HepG2 (cell line): ENCODE data around the gene TMEM131L. TPM values are rescaled to one million over a fixed set of nuclear protein-coding genes. Genes with fewer than 3 reads are reported as not detected.

ENCODE experiments used
- ARNTL ChIP-seq: sonication (generic); formaldehyde crosslinking; IDR thresholded peaks from 2 replicates; pipeline ENCODE4 v1.4.0; 2020; ENCODE audit warnings: mild to moderate bottlenecking, missing genetic modification reagents
- ASH2L ChIP-seq: fragments of 300-600, 200-600 bp; sonication (generic); IDR thresholded peaks from 2 replicates; pipeline ENCODE4 v1.7.0; 2017; ENCODE audit warnings: low read depth, mild to moderate bottlenecking, moderate library complexity, mixed read lengths, low read length; ENCODE audit not compliant: insufficient read length
- MLLT10 ChIP-seq: sonication (generic); formaldehyde crosslinking; IDR thresholded peaks from 2 replicates; pipeline ENCODE4 v1.4.0; 2020; ENCODE audit warnings: missing genetic modification reagents
- NONO ChIP-seq, 2 experiments: fragments of 450-650 bp in 1 of 2; sonication (generic) in 1 of 2; formaldehyde crosslinking in 1 of 2; IDR thresholded peaks in 1 of 2; conservative IDR thresholded peaks in 1 of 2; 2 replicates each; pipeline versions ENCODE4 v1.6.1 to v1.8.0; 2017 to 2022; ENCODE audit warnings: mild to moderate bottlenecking in 1 of 2, missing genetic modification reagents in 1 of 2, moderate library complexity in 1 of 2
- SNAI1 ChIP-seq: sonication (generic); formaldehyde crosslinking; IDR thresholded peaks from 2 replicates; pipeline ENCODE4 v1.5.0; 2020; ENCODE audit warnings: mild to moderate bottlenecking, missing genetic modification reagents, borderline replicate concordance
- TBX3 ChIP-seq: fragments of 450-650 bp; IDR thresholded peaks from 2 replicates; pipeline ENCODE4 v1.6.1; 2017; ENCODE audit warnings: antibody characterized with exemption, mild to moderate bottlenecking, inconsistent platforms, borderline replicate concordance
- TGIF2 ChIP-seq: IDR thresholded peaks from 2 replicates; pipeline ENCODE4 v1.6.1; 2016; ENCODE audit warnings: control low read depth, missing compliant biosample characterization
- USF2 ChIP-seq, 2 experiments: sonication (generic) in 1 of 2; formaldehyde crosslinking in 1 of 2; IDR thresholded peaks; 2 replicates each; pipeline versions ENCODE4 v1.5.1 to v1.6.1; 2011 to 2020; ENCODE audit warnings: borderline replicate concordance in 1 of 2, low read depth in 1 of 2, low read length in 1 of 2, mild to moderate bottlenecking in 1 of 2, missing genetic modification reagents in 1 of 2, moderate library complexity in 1 of 2
- ZNF230 ChIP-seq: sonication (generic); formaldehyde crosslinking; IDR thresholded peaks from 2 replicates; pipeline ENCODE4 v1.4.0; 2020; ENCODE audit warnings: mild to moderate bottlenecking, missing genetic modification reagents
- ZNF274 ChIP-seq: sonication (generic); formaldehyde crosslinking; IDR thresholded peaks from 2 replicates; pipeline ENCODE4 v1.5.1; 2020; ENCODE audit warnings: mild to moderate bottlenecking, missing genetic modification reagents
- ZNF577 ChIP-seq: sonication (generic); formaldehyde crosslinking; IDR thresholded peaks from 2 replicates; pipeline ENCODE4 v1.4.0; 2020; ENCODE audit warnings: mild to moderate bottlenecking, low read depth, missing genetic modification reagents, borderline replicate concordance
- ZNF619 ChIP-seq: sonication (generic); formaldehyde crosslinking; IDR thresholded peaks from 2 replicates; pipeline ENCODE4 v1.4.0; 2020; ENCODE audit warnings: mild to moderate bottlenecking, missing genetic modification reagents
- polyA plus RNA-seq, 8 experiments: library from polyadenylated mRNA; depleted of rRNA in 3 of 8; stranded (reverse) in 7 of 8; unstranded in 1 of 8; fragments of >200 nt; fragmentation: Illumina TruSeq in 4 of 8; extraction: Trizol in 4 of 8; gene quantifications; 2 replicates each; pipeline versions ENCODE4 v1.2.1 to v1.2.3, GENCODE V29; 2011 to 2016; ENCODE audit warnings: low read depth in 4 of 8, missing spikeins in 1 of 8, mixed read lengths in 1 of 8; ENCODE audit not compliant: insufficient read depth in 1 of 8
- total RNA-seq, 5 experiments: library from RNA; depleted of rRNA; stranded (reverse); fragments of >200 nt; fragmentation: Illumina TruSeq; extraction: Trizol; gene quantifications; 2 replicates each; pipeline ENCODE4 v1.2.3, GENCODE V29; 2016; ENCODE audit warnings: low read depth in 1 of 5
- TF ChIP-seq, protein P1 (sequence below): sonication (generic); formaldehyde crosslinking; conservative IDR thresholded peaks from 2 replicates; pipeline ENCODE4 v1.8.0; 2022; ENCODE audit warnings: mild to moderate bottlenecking, moderate library complexity, missing genetic modification reagents
- TF ChIP-seq, protein P2 (sequence below): fragments of 450-650 bp; IDR thresholded peaks from 2 replicates; pipeline ENCODE4 v1.6.1; 2016
- TF ChIP-seq, protein P3 (sequence below): sonication (generic); formaldehyde crosslinking; conservative IDR thresholded peaks from 2 replicates; pipeline ENCODE4 v1.4.0; 2020; ENCODE audit warnings: missing genetic modification reagents
- TF ChIP-seq, protein P4 (sequence below): sonication (generic); formaldehyde crosslinking; IDR thresholded peaks from 2 replicates; pipeline ENCODE4 v1.5.0; 2020; ENCODE audit warnings: mild to moderate bottlenecking, missing genetic modification reagents

The TMEM131L gene
- total and polyA plus RNA-seq, 2 of the 13 experiments (the other 11 are each of a cell fraction or from before 2014, with no cell fraction given): 2.2 to 4.5 TPM

GRCh38 chr4:153639833-153640802, 174.0 kb downstream of the TMEM131L start (continued):
- TF ChIP-seq ASH2L (no peak), SNAI1 (no peak), TGIF2 (0 out of 2 replicates have a peak, but pooled peaks have one; percentile 18), NONO (IDR thresholded peaks at IDR 0.05) (no peak), NONO (CRISPR knock-in tag; conservative IDR thresholded peaks at IDR 0.05) (0 out of 2 replicates have a peak, but pooled peaks have one; percentile 24), ZNF619 (CRISPR knock-in tag) (0 out of 2 replicates have a peak, but pooled peaks have one; percentile 39), ZNF577 (no peak), TBX3 (no peak), MLLT10 (CRISPR knock-in tag) (no peak), ARNTL (CRISPR knock-in tag) (peak; percentile 78; the same call in 1 of the 2 replicates), USF2 (IDR thresholded peaks at IDR 0.05; ENCODE audit: low read depth, low read length) (peak; percentile 89), USF2 (CRISPR knock-in tag; IDR thresholded peaks at IDR 0.05; ENCODE audit: borderline replicate concordance) (peak; percentile 84; the same call in 1 of the 2 replicates), ZNF274 (no peak), ZNF230 (no peak)
- TF ChIP-seq, protein P1, sequence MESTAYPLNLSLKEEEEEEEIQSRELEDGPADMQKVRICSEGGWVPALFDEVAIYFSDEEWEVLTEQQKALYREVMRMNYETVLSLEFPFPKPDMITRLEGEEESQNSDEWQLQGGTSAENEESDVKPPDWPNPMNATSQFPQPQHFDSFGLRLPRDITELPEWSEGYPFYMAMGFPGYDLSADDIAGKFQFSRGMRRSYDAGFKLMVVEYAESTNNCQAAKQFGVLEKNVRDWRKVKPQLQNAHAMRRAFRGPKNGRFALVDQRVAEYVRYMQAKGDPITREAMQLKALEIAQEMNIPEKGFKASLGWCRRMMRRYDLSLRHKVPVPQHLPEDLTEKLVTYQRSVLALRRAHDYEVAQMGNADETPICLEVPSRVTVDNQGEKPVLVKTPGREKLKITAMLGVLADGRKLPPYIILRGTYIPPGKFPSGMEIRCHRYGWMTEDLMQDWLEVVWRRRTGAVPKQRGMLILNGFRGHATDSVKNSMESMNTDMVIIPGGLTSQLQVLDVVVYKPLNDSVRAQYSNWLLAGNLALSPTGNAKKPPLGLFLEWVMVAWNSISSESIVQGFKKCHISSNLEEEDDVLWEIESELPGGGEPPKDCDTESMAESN (CRISPR knock-in tag): peak; percentile 50; the same call in 1 of the 2 replicates
- TF ChIP-seq, protein P2, sequence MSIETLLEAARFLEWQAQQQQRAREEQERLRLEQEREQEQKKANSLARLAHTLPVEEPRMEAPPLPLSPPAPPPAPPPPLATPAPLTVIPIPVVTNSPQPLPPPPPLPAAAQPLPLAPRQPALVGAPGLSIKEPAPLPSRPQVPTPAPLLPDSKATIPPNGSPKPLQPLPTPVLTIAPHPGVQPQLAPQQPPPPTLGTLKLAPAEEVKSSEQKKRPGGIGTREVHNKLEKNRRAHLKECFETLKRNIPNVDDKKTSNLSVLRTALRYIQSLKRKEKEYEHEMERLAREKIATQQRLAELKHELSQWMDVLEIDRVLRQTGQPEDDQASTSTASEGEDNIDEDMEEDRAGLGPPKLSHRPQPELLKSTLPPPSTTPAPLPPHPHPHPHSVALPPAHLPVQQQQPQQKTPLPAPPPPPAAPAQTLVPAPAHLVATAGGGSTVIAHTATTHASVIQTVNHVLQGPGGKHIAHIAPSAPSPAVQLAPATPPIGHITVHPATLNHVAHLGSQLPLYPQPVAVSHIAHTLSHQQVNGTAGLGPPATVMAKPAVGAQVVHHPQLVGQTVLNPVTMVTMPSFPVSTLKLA: peak; percentile 80
- TF ChIP-seq, protein P3, sequence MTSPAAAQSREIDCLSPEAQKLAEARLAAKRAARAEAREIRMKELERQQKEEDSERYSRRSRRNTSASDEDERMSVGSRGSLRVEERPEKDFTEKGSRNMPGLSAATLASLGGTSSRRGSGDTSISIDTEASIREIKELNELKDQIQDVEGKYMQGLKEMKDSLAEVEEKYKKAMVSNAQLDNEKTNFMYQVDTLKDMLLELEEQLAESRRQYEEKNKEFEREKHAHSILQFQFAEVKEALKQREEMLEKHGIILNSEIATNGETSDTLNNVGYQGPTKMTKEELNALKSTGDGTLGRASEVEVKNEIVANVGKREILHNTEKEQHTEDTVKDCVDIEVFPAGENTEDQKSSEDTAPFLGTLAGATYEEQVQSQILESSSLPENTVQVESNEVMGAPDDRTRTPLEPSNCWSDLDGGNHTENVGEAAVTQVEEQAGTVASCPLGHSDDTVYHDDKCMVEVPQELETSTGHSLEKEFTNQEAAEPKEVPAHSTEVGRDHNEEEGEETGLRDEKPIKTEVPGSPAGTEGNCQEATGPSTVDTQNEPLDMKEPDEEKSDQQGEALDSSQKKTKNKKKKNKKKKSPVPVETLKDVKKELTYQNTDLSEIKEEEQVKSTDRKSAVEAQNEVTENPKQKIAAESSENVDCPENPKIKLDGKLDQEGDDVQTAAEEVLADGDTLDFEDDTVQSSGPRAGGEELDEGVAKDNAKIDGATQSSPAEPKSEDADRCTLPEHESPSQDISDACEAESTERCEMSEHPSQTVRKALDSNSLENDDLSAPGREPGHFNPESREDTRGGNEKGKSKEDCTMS (CRISPR knock-in tag): no peak
- TF ChIP-seq, protein P4, sequence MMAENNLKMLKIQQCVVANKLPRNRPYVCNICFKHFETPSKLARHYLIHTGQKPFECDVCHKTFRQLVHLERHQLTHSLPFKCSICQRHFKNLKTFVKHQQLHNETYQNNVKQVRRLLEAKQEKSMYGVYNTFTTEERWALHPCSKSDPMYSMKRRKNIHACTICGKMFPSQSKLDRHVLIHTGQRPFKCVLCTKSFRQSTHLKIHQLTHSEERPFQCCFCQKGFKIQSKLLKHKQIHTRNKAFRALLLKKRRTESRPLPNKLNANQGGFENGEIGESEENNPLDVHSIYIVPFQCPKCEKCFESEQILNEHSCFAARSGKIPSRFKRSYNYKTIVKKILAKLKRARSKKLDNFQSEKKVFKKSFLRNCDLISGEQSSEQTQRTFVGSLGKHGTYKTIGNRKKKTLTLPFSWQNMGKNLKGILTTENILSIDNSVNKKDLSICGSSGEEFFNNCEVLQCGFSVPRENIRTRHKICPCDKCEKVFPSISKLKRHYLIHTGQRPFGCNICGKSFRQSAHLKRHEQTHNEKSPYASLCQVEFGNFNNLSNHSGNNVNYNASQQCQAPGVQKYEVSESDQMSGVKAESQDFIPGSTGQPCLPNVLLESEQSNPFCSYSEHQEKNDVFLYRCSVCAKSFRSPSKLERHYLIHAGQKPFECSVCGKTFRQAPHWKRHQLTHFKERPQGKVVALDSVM (CRISPR knock-in tag): no peak
